ENCODE measurements around the gene PRMT3.

Gene PRMT3

GRCh38 chr11:20558741-20559140, 171.2 kb downstream of the PRMT3 start:
- Histone ChIP-seq H3K4me3 (ENCODE audit: severe bottlenecking) (no peak overlapping the region), H3K36me3 (ENCODE audit: low read depth) (no peaks in the 10 kb centered on the region), H3K27ac (ENCODE audit: poor library complexity, severe bottlenecking) (no peak overlapping the region), H3K4me1 (ENCODE audit: insufficient read depth, poor library complexity, severe bottlenecking) (peaks cover 4% of the 10 kb centered on the region), H3K9me3 (ENCODE audit: severe bottlenecking) (peaks cover 2% of the 10 kb centered on the region), H3K27me3 (ENCODE audit: insufficient read depth, poor library complexity, severe bottlenecking) (no peaks in the 10 kb centered on the region)
- no peak for ATAC-seq (ENCODE audit: low read depth)
- DNase-seq (ENCODE audit: low spot score), result no peak
- no peak for TF ChIP-seq CTCF (IDR thresholded peaks at IDR 0.05; ENCODE audit: poor library complexity, severe bottlenecking)

Data from RWPE2 (cell line).